ENCODE results near the gene ZNF445. TPM values are rescaled to one million over a fixed set of nuclear protein-coding genes. Genes with fewer than 3 reads are reported as not detected.
A peak's percentile ranks its signal among the peaks of the same experiment; 100 is the strongest.
"Not testable (repeated sequence)": the region's sequence is repeated elsewhere in the genome, so short reads cannot be mapped to it uniquely, and the experiment has no call there.

ZNF445 gene
- total RNA-seq, 1 donor from 2014 or later = 20.4 TPM

GRCh38 chr3:44468572-44469520 lies 8.6 kb downstream of the ZNF445 start:
- Mint-ChIP-seq H3K27ac (ENCODE audit: unreplicated experiment) (peak overlapping the region; percentile 76), H3K36me3 (ENCODE audit: low read depth) (peaks cover 4% of the 10 kb centered on the region), H3K27me3 (ENCODE audit: low read depth) (no peaks in the 10 kb centered on the region), H3K9me3 (ENCODE audit: low read depth) (no peaks in the 10 kb centered on the region), H3K4me1 (ENCODE audit: low read depth) (peaks cover 38% of the 10 kb centered on the region), H3K4me3 (ENCODE audit: unreplicated experiment) (peak overlapping the region; percentile 19)
- no peak for DNase-seq (ENCODE audit: low spot score)
- TF ChIP-seq, protein P1, sequence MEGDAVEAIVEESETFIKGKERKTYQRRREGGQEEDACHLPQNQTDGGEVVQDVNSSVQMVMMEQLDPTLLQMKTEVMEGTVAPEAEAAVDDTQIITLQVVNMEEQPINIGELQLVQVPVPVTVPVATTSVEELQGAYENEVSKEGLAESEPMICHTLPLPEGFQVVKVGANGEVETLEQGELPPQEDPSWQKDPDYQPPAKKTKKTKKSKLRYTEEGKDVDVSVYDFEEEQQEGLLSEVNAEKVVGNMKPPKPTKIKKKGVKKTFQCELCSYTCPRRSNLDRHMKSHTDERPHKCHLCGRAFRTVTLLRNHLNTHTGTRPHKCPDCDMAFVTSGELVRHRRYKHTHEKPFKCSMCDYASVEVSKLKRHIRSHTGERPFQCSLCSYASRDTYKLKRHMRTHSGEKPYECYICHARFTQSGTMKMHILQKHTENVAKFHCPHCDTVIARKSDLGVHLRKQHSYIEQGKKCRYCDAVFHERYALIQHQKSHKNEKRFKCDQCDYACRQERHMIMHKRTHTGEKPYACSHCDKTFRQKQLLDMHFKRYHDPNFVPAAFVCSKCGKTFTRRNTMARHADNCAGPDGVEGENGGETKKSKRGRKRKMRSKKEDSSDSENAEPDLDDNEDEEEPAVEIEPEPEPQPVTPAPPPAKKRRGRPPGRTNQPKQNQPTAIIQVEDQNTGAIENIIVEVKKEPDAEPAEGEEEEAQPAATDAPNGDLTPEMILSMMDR (IDR thresholded peaks at IDR 0.05) = no peak

DNA sequence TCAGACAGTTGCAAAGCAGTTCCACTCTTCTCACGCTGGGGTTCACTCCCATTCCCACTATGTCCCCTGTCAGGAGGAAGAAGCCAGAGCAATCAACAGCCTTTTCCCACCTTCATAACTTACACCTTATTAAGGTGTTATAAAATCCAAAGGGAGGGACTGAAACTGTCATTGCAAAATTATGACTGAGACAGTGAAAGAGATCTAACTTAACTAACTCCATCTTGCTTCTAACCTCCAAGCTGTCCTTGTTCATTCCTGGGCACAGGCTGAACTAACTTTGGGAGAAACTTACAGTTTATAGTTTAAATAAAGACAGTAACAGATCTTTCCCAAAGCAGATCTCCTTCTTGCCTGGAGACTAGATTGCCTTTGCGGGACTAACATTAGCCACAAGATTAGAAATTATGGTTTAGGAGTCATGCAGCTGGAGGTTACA lies 9.4 kb downstream of the ZNF445 start:
- Mint-ChIP-seq H3K4me1 (ENCODE audit: low read depth) (peaks cover 37% of the 10 kb centered on the region), H3K27ac (ENCODE audit: unreplicated experiment) (peak overlapping the region; percentile 34)
- DNase-seq (ENCODE audit: low spot score); H3K36me3 Mint-ChIP-seq (ENCODE audit: low read depth); H3K9me3 Mint-ChIP-seq (ENCODE audit: low read depth); H3K4me3 Mint-ChIP-seq (ENCODE audit: unreplicated experiment); H3K27me3 Mint-ChIP-seq (ENCODE audit: low read depth): not testable (repeated sequence)

DNA sequence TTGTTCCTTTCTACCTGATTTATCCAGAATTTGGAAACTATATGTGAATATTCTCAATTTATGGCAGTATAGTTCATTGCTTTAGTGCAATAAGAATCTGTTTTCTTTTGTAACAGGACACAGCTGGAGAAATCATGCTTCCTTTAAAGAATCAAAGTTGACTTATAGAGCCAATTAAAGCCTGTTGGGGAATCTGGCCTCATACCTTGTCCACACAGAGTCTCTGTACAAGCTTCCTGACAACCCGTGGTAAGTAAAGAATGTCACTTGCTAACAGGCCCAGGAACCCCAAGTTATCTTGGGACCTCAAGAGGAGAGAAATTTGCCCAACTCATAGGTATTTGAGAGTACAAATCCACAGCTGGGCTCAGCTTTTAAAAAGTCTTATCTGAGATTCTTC lies 10.2 kb downstream of the ZNF445 start:
- TF ChIP-seq, protein P1 (IDR thresholded peaks at IDR 0.05) = no peak
- Mint-ChIP-seq H3K27ac (ENCODE audit: unreplicated experiment) (no peak overlapping the region), H3K36me3 (ENCODE audit: low read depth) (peaks cover 5% of the 10 kb centered on the region)

DNA sequence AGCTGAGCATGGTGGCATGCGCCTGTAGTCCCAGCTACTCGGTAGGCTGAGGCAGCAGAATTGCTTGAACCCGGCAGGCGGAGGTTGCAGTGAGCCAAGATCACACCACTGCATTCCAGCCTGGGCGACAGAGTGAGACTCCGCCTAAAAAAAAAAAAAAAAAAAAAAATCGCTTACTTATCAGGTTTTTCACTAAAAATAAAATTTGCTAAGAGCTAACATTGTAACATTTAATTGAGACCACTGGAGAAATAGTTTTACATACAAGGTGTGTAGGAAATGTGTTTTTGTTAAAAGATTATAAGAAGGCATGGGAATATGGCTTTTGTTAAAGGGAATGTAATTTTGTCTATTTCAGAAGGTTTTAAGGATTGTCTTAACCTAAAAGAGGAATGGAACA lies 12.6 kb downstream of the ZNF445 start:
- DNase-seq (ENCODE audit: low spot score); H3K27me3 Mint-ChIP-seq (ENCODE audit: low read depth); H3K27ac Mint-ChIP-seq (ENCODE audit: unreplicated experiment); H3K4me3 Mint-ChIP-seq (ENCODE audit: unreplicated experiment): not testable (repeated sequence)
- peaks cover 11% of the 10 kb centered on the region for H3K9me3 Mint-ChIP-seq (ENCODE audit: low read depth)
- H3K36me3 Mint-ChIP-seq (ENCODE audit: low read depth) = peaks cover 21% of the 10 kb centered on the region
- peaks cover 20% of the 10 kb centered on the region for H3K4me1 Mint-ChIP-seq (ENCODE audit: low read depth)

More for the DNA sequence above, 10.2 kb downstream of the ZNF445 start:
- Mint-ChIP-seq H3K9me3 (ENCODE audit: low read depth) (no peaks in the 10 kb centered on the region), H3K4me3 (ENCODE audit: unreplicated experiment) (no peak overlapping the region), H3K4me1 (ENCODE audit: low read depth) (peaks cover 32% of the 10 kb centered on the region), H3K27me3 (ENCODE audit: low read depth) (no peaks in the 10 kb centered on the region)
- DNase-seq (ENCODE audit: low spot score) = no peak

GRCh38 chr3:44464509-44464908 lies 13.0 kb downstream of the ZNF445 start:
- peaks cover 20% of the 10 kb centered on the region for H3K4me1 Mint-ChIP-seq (ENCODE audit: low read depth)
- peaks cover 21% of the 10 kb centered on the region for H3K36me3 Mint-ChIP-seq (ENCODE audit: low read depth)
- TF ChIP-seq, protein P1 (IDR thresholded peaks at IDR 0.05) = no peak
- DNase-seq (ENCODE audit: low spot score) = no peak
- no peak overlapping the region for H3K4me3 Mint-ChIP-seq (ENCODE audit: unreplicated experiment)
- H3K9me3 Mint-ChIP-seq (ENCODE audit: low read depth) = peaks cover 11% of the 10 kb centered on the region
- H3K27me3 Mint-ChIP-seq (ENCODE audit: low read depth) = no peaks in the 10 kb centered on the region
- no peak overlapping the region for H3K27ac Mint-ChIP-seq (ENCODE audit: unreplicated experiment)

- H3K9me3 Mint-ChIP-seq (ENCODE audit: low read depth) = peaks cover 11% of the 10 kb centered on the region
- not testable (repeated sequence) for H3K27ac Mint-ChIP-seq (ENCODE audit: unreplicated experiment); DNase-seq (ENCODE audit: low spot score); H3K4me1 Mint-ChIP-seq (ENCODE audit: low read depth); H3K27me3 Mint-ChIP-seq (ENCODE audit: low read depth); H3K4me3 Mint-ChIP-seq (ENCODE audit: unreplicated experiment)
- H3K36me3 Mint-ChIP-seq (ENCODE audit: low read depth) = peaks cover 38% of the 10 kb centered on the region
Measured at GRCh38 chr3:44460050-44460449, 17.4 kb downstream of the ZNF445 start.

Measured in chondrocyte (in vitro differentiated cells).